22Rv1 (cell line): ENCODE results near the gene MC3R.

Experiments
- ZFX ChIP-seq: fragments of 450-650 bp; IDR thresholded peaks from 2 replicates; pipeline ENCODE4 v1.6.1; 2017; ENCODE audit warnings: antibody characterized with exemption, borderline replicate concordance
- TF ChIP-seq, protein P1 (sequence below): fragments of 450-650 bp; IDR thresholded peaks from 2 replicates; pipeline ENCODE4 v1.5.1; 2017; ENCODE audit warnings: mild to moderate bottlenecking

- TF ChIP-seq, protein P1, sequence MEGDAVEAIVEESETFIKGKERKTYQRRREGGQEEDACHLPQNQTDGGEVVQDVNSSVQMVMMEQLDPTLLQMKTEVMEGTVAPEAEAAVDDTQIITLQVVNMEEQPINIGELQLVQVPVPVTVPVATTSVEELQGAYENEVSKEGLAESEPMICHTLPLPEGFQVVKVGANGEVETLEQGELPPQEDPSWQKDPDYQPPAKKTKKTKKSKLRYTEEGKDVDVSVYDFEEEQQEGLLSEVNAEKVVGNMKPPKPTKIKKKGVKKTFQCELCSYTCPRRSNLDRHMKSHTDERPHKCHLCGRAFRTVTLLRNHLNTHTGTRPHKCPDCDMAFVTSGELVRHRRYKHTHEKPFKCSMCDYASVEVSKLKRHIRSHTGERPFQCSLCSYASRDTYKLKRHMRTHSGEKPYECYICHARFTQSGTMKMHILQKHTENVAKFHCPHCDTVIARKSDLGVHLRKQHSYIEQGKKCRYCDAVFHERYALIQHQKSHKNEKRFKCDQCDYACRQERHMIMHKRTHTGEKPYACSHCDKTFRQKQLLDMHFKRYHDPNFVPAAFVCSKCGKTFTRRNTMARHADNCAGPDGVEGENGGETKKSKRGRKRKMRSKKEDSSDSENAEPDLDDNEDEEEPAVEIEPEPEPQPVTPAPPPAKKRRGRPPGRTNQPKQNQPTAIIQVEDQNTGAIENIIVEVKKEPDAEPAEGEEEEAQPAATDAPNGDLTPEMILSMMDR, result no peak
- no peak for TF ChIP-seq ZFX
Observed at GRCh38 chr20:56278196-56278595, 29.7 kb downstream of the MC3R start.
